GM12872 (cell line): ENCODE data around the gene DCDC1.

ENCODE experiments used
- TF ChIP-seq, protein P1 (sequence below): IDR thresholded peaks from 3 replicates; pipeline ENCODE4 v1.5.1; 2011; ENCODE audit warnings: low read depth, mild to moderate bottlenecking, low read length, moderate library complexity; ENCODE audit not compliant: insufficient read depth

DCDC1 gene

DNA sequence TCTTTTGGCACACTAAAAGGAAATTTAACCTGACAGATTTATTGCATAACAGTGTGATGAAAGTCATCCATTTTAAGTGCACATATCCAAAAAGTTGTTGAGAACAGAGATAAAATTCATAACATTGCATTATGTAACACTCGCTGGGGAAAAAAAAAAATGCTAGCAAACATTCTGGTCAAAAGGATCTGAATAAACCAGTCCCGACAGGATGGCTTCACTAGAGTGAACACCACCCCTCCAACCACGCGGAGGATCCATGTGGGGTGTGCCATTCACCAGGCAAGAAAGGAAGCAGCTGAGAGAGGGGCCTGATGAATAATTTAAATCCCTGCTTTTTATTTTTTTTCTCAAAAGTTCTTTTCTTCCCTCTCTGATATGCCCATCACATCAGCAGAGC, 258.7 kb downstream of the DCDC1 start:
- TF ChIP-seq, protein P1, sequence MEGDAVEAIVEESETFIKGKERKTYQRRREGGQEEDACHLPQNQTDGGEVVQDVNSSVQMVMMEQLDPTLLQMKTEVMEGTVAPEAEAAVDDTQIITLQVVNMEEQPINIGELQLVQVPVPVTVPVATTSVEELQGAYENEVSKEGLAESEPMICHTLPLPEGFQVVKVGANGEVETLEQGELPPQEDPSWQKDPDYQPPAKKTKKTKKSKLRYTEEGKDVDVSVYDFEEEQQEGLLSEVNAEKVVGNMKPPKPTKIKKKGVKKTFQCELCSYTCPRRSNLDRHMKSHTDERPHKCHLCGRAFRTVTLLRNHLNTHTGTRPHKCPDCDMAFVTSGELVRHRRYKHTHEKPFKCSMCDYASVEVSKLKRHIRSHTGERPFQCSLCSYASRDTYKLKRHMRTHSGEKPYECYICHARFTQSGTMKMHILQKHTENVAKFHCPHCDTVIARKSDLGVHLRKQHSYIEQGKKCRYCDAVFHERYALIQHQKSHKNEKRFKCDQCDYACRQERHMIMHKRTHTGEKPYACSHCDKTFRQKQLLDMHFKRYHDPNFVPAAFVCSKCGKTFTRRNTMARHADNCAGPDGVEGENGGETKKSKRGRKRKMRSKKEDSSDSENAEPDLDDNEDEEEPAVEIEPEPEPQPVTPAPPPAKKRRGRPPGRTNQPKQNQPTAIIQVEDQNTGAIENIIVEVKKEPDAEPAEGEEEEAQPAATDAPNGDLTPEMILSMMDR = no peak

DNA sequence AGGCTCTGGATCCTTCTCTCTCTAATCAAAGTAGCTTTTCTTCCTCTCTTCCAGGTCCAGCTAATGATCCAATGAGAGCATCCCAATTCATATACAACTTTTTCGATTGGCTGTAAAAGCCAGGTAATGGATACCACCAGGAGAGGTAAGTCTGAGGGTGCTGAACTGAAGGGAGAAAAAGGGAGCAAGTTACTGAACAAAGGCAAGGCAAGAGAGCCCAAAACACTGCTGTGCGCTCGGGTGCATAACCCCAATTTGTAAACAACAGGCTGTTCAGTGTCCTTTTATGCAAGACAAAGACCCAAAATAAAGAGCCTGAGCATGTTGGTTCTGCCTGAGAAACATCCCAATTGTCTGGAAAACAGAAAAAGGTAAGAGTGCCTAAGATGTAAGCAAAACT, 260.1 kb downstream of the DCDC1 start:
- TF ChIP-seq, protein P1 = no peak

DNA sequence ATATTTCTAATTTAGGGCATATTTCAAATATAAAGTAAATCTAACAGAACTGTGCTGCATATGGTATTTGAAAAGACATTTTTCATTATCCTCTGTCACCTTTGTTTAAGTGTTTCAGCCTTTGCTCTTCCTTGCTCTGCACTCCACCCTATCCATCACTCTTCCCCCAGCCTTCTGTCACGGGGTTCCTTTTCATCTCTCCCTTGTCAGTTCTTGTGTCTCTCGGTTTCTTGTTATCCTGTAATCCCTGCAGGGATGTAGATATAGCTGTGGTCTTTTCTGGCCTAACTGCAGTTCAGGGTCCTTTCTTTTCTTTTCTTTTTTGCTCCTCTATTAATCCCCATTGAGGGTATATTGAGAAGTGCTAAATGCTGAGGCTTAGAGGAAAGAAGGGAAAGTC, 261.9 kb downstream of the DCDC1 start:
- TF ChIP-seq, protein P1 = no peak

DNA sequence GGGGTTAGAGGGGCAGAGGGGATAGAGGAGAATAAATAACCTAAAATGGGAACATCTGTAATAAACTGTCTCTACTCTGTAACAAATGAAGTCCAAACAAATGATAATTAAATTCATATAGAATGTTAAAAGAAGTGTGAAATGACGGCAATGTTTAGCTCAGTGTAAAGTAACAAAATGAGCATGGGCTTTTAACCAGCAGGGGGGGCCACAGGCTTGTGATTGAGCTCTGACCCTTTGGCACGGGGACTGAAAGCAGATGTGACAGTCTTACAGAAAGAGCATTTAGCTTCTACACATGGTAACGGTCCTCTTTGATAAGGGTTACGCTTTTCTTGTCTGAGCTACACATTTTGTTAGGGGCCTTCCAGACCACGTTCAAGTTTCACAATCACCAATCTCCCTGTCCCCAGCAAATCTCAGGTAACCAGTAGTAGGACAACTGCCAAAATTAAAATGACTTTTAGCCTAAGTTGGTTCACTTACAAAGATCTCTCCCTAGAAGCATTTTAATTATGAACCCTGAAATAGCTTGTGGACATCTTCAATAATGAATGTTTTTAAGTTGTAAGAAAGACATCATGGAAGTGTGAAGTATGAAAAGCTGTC, 262.5 kb downstream of the DCDC1 start:
- TF ChIP-seq, protein P1 = peak; percentile 68

DNA sequence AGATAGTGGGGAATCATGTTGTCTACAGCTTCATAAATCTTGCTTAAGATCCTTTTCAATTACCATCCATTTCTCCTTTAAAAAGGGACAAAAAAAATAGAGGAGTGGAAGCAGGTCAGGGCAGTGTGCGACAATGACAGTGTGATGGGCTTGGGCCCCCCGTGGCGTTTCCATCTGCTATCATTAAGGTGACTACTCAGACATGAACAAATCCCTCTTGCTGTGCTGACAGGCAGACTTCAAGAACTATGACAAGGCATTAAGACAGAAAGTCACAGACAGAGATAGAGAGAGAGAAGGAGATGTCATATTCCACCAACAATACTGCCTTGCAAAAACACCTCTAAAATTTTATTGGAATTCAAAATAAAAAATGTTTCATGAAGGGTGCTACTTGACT, 263.2 kb downstream of the DCDC1 start:
- TF ChIP-seq, protein P1 = no peak

DNA sequence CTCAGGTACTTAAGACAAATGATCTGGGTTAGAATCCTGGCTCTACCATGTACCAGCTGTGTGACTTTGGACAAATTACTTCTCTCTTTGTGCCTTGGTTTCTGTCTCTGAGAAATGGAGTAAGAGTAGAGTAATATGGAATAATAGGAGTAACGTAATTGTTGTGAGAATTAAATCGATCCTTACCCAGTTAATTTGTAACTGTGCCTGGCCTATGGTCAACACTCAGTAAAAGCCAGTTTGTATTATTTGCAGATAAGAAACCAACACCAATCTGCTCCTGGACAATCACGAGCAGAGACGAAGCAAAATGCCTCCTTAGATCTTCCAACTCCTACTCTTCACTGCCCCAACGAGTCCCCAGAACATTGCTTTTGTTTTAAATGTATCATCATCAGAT, 266.7 kb downstream of the DCDC1 start:
- TF ChIP-seq, protein P1 = no peak

DNA sequence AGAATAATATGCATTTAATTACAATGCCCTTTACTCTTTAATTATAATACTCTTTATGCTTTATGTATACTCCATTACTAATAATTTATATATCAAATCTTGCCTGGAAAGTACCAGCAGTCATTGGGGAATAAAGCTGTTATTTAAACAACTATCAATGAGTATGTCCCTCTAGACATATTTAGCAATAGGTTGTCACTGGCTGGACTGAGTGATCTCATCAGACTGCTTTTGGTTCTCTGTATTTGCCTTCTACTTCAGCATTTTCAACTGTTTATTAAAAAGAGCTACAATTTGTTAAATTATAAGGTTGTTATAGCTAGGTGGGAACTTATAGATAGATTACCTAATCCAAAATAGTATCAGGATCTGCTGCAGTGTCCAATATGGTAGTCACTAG, 267.2 kb downstream of the DCDC1 start:
- TF ChIP-seq, protein P1 = no peak

DNA sequence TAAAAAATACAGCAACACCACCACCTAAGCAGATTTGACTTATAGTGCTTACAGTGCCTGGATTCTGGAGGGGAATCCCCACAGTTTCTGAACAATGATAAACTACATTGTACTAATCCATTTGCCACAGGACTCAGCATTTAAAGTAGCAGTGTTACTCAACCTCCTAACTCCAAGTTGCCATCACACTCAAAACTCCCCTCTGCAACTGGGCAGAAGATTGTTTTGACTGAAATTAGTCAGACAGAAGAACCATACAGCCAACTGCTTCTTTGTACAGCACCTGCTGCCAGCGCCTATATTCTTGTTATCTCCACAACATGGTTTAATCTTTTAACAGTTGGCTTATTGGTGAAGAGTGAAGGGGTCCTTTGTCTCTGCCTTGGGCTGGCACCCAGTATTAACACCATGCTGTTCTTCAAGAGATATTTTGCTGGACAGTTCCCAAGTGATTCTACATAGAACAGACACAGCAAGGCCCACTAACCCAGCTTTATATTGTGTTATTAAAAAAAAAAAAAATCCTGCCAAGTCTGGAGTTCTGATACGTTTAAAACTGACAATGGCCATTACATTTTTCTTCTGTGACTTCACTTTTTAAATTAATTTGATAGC, 273.2 kb downstream of the DCDC1 start:
- TF ChIP-seq, protein P1 = no peak
